SK-N-SH treated with all-trans-retinoic acid at 6 μM for 48 hours (cell line): Measurements from ENCODE around the gene DCC.
"Not testable (repeated sequence)": the region's sequence is repeated elsewhere in the genome, so short reads cannot be mapped to it uniquely, and the experiment has no call there.

Experiments
- ATAC-seq: fragments of 200-7000 bp; cut with Tn5 transposase; 3 replicates; pipeline ENCODE4 v1.9.1; 2020; ENCODE audit warnings: mild to moderate bottlenecking, moderate library complexity
- ARNTL ChIP-seq: fragments of 450-650 bp; formaldehyde crosslinking; IDR thresholded peaks from 2 replicates; pipeline ENCODE4 v1.5.0; 2020; ENCODE audit warnings: low read depth, mild to moderate bottlenecking, moderate library complexity, borderline replicate concordance
- BACH2 ChIP-seq: fragments of 250-450 bp; sonication (Bioruptor Pico); IDR thresholded peaks from 2 replicates; pipeline ENCODE4 v1.9.0; 2021; ENCODE audit warnings: mild to moderate bottlenecking, borderline replicate concordance
- CREB5 ChIP-seq: fragments of 250-450 bp; sonication (Bioruptor Pico); IDR thresholded peaks from 2 replicates; pipeline ENCODE4 v1.5.1; 2020; ENCODE audit warnings: low read depth, mild to moderate bottlenecking, moderate library complexity
- CSDC2 ChIP-seq: fragments of 250-450 bp; sonication (Bioruptor Pico); IDR thresholded peaks from 2 replicates; pipeline ENCODE4 v1.5.0; 2020; ENCODE audit warnings: mild to moderate bottlenecking, moderate library complexity
- CSRNP3 ChIP-seq: fragments of 250-450 bp; sonication (Bioruptor Pico); IDR thresholded peaks from 2 replicates; pipeline ENCODE4 v1.5.1; 2021; ENCODE audit warnings: mild to moderate bottlenecking, moderate library complexity
- ESRRG ChIP-seq: fragments of 250-450 bp; sonication (Bioruptor Pico); IDR thresholded peaks from 2 replicates; pipeline ENCODE4 v1.6.1; 2021; ENCODE audit warnings: mild to moderate bottlenecking
- GLIS3 ChIP-seq: fragments of 250-450 bp; sonication (Bioruptor Pico); IDR thresholded peaks from 2 replicates; pipeline ENCODE4 v1.5.0; 2020; ENCODE audit warnings: mild to moderate bottlenecking, moderate library complexity
- ISL1 ChIP-seq: fragments of 250-450 bp; sonication (Bioruptor Pico); IDR thresholded peaks from 2 replicates; pipeline ENCODE4 v2.1.2; 2022; ENCODE audit warnings: mild to moderate bottlenecking, moderate library complexity
- OSR1 ChIP-seq: fragments of 250-450 bp; sonication (Bioruptor Pico); IDR thresholded peaks from 2 replicates; pipeline ENCODE4 v1.8.0; 2022; ENCODE audit warnings: moderate library complexity, mild to moderate bottlenecking, inconsistent platforms
- PATZ1 ChIP-seq: fragments of 250-450 bp; sonication (Bioruptor Pico); IDR thresholded peaks from 2 replicates; pipeline ENCODE4 v1.8.0; 2020; ENCODE audit warnings: mild to moderate bottlenecking, moderate library complexity, borderline replicate concordance
- POU6F1 ChIP-seq: fragments of 250-450 bp; sonication (Bioruptor Pico); IDR thresholded peaks from 2 replicates; pipeline ENCODE4 v1.8.0; 2021; ENCODE audit warnings: low read depth, mild to moderate bottlenecking, moderate library complexity, borderline replicate concordance
- PPARA ChIP-seq: fragments of 250-450 bp; sonication (Bioruptor Pico); IDR thresholded peaks from 2 replicates; pipeline ENCODE4 v1.5.0; 2020; ENCODE audit warnings: mild to moderate bottlenecking, borderline replicate concordance
- SNAI2 ChIP-seq: fragments of 250-450 bp; sonication (Bioruptor Pico); IDR thresholded peaks from 2 replicates; pipeline ENCODE4 v1.5.0; 2020; ENCODE audit warnings: mild to moderate bottlenecking, moderate library complexity
- TCF4 ChIP-seq: fragments of 250-450 bp; sonication (Bioruptor Pico); IDR thresholded peaks from 2 replicates; pipeline ENCODE4 v1.8.0; 2021; ENCODE audit warnings: mild to moderate bottlenecking, moderate library complexity, borderline replicate concordance
- TOX ChIP-seq: fragments of 250-450 bp; sonication (Bioruptor Pico); IDR thresholded peaks from 2 replicates; pipeline ENCODE4 v1.8.0; 2021; ENCODE audit warnings: mild to moderate bottlenecking, moderate library complexity, borderline replicate concordance
- TSHZ2 ChIP-seq: fragments of 250-450 bp; sonication (Bioruptor Pico); IDR thresholded peaks from 2 replicates; pipeline ENCODE4 v1.5.0; 2020; ENCODE audit warnings: mild to moderate bottlenecking, moderate library complexity
- ZC3H10 ChIP-seq: fragments of 250-450 bp; sonication (Bioruptor Pico); IDR thresholded peaks from 2 replicates; pipeline ENCODE4 v1.5.1; 2021; ENCODE audit warnings: mild to moderate bottlenecking, moderate library complexity
- ZFP3 ChIP-seq: fragments of 250-450 bp; sonication (Bioruptor Pico); IDR thresholded peaks from 2 replicates; pipeline ENCODE4 v1.5.0; 2020; ENCODE audit warnings: mild to moderate bottlenecking, moderate library complexity
- ZNF565 ChIP-seq: fragments of 450-650 bp; formaldehyde crosslinking; conservative IDR thresholded peaks from 2 replicates; pipeline ENCODE4 v1.5.0; 2020; ENCODE audit warnings: low read depth, mild to moderate bottlenecking, moderate library complexity
- ZNF70 ChIP-seq: fragments of 450-650 bp; formaldehyde crosslinking; IDR thresholded peaks from 2 replicates; pipeline ENCODE4 v1.5.0; 2020; ENCODE audit warnings: mild to moderate bottlenecking, moderate library complexity
- ZNF8 ChIP-seq: fragments of 450-650 bp; formaldehyde crosslinking; IDR thresholded peaks from 2 replicates; pipeline ENCODE4 v1.5.0; 2020; ENCODE audit warnings: mild to moderate bottlenecking, moderate library complexity

The DCC gene

GRCh38 chr18:53508529-53508928 is 1168.5 kb downstream of the DCC start:
- no peak for ATAC-seq
- TF ChIP-seq CREB5 (CRISPR knock-in tag), result no peak
- TF ChIP-seq SNAI2, result no peak
- TF ChIP-seq ZNF8 (CRISPR knock-in tag), result no peak
- no peak for TF ChIP-seq ESRRG
- TF ChIP-seq TOX (CRISPR knock-in tag), result no peak
- no peak for TF ChIP-seq OSR1
- no peak for TF ChIP-seq CSDC2 (CRISPR knock-in tag)
- TF ChIP-seq ZNF565 (CRISPR knock-in tag), result no peak
- no peak for TF ChIP-seq ZNF70 (CRISPR knock-in tag)
- TF ChIP-seq ZFP3 (CRISPR knock-in tag), result no peak
- TF ChIP-seq ISL1, result no peak
- TF ChIP-seq PPARA (CRISPR knock-in tag), result no peak
- no peak for TF ChIP-seq CSRNP3

GRCh38 chr18:53509886-53510285 is 1169.9 kb downstream of the DCC start:
- no peak for ATAC-seq
- no peak for TF ChIP-seq CSDC2 (CRISPR knock-in tag)
- no peak for TF ChIP-seq SNAI2
- TF ChIP-seq ZFP3 (CRISPR knock-in tag), result no peak
- TF ChIP-seq ZC3H10 (CRISPR knock-in tag), result no peak
- TF ChIP-seq CREB5 (CRISPR knock-in tag), result no peak
- TF ChIP-seq PATZ1, result no peak
- no peak for TF ChIP-seq BACH2 (CRISPR knock-in tag)
- no peak for TF ChIP-seq POU6F1 (CRISPR knock-in tag)
- no peak for TF ChIP-seq TSHZ2 (CRISPR knock-in tag)
- TF ChIP-seq ESRRG, result no peak

- not testable (repeated sequence) for ATAC-seq
Measured at GRCh38 chr18:53511725-53512124, 1171.7 kb downstream of the DCC start.

- ATAC-seq, result no peak
- TF ChIP-seq CSRNP3 (no peak), ZC3H10 (CRISPR knock-in tag) (no peak), ISL1 (no peak), TCF4 (no peak), GLIS3 (CRISPR knock-in tag) (no peak), ZFP3 (CRISPR knock-in tag) (no peak), ARNTL (CRISPR knock-in tag) (no peak)
- TF ChIP-seq, all 23 proteins: peak for 0
Measured at GRCh38 chr18:53521068-53521467, 1181.1 kb downstream of the DCC start.
